ENCODE results near the gene NHEJ1. TPM values are rescaled to one million over a fixed set of nuclear protein-coding genes. Genes with fewer than 3 reads are reported as not detected.

Gene NHEJ1
- total RNA-seq, 2 experiments from 2014 or later, result 17.7 to 18.6 TPM

DNA sequence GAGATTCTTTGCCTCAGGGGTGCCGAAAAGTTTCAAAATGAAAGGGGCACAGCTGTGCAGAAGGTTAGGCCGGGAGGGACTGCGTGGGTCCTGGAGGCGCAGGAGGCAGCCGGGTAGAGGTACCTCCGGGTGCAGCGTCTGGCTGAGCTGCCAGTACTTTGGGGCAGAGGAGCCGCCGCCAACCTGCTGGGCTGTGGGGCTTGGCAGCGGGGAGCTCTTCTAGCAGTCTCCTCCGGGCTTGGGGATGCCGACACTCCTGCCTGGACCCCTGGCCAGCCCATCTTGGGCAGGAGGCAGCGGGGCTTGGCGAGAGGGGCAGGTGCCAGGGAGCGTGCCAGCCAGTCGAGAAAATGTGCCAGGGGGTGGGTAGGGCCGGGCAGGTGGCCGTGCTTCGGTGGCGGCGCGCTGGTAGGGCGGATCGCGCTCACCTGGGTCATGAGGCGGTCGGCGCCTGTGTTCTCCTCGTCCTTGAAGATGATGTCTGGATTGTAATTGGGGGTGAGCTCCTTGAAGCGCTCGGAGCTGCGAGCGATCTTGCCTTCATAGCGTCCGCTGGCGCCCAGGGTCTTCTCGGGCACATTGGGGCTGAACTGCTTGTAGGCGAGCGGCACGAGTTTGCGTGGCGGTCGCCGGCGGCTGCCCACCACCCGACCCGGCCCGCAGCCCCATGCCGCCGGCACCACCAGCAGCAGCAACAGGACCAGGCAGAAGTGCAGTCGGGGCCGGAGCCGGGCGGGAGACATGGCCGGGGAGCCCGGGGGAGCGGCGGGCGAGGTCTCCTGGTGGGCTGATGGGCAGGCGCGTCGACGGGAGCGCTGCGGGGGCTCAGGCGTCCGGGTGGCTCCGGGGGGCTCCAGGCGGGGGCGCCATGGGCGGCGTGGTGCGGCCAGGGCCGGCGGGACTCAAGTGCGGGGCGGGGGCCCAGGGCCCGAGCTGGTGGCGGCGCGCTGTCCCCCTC lies 100.6 kb downstream of the NHEJ1 start:
- Mint-ChIP-seq H3K27me3 (peaks cover 61% of the 10 kb centered on the region), H3K9me3 (no peaks in the 10 kb centered on the region), H3K36me3 (no peaks in the 10 kb centered on the region), H3K4me3 (no peak overlapping the region), H3K27ac (no peak overlapping the region), H3K4me1 (ENCODE audit: low read depth) (peaks cover 26% of the 10 kb centered on the region)
- POLR2A ChIA-PET, result interaction anchor here (1.5 kb wide), 1 partner anchor 97 kb away, joined by 4 read pairs; no protein-coding TSS in a partner anchor
- intact Hi-C loops (cut with micrococcal nuclease), result loop anchor here (5.0 kb wide), 2 partner anchors 78 to 237 kb away; no protein-coding TSS in a partner anchor
- CTCF ChIA-PET, result interaction anchor here (0.9 to 12.3 kb wide), 18 partner anchors 12 to 239 kb away, joined by 3 to 238 read pairs (median 14); no protein-coding TSS in a partner anchor
- DNase-seq, result peak; percentile 11

DNA sequence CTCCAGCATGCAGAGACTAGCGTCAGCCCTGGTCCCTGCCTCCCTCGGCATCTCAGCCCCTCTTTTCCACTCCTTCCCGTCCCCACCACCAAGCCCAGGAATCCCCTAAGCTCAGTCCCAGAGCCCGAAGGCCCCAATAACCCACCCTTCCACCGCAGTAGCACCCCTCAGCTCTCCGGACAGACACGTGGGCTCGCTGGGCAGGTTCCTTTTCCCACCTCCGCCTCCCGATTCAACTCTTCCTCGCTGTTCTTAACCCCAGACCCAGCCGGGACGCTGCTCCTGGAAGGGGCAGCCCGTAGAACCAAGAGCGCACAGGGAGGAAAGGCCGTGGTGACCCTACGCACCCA lies 101.3 kb downstream of the NHEJ1 start:
- intact Hi-C loops (cut with micrococcal nuclease), result loop anchor here (5.0 kb wide), 2 partner anchors 77 to 238 kb away; no protein-coding TSS in a partner anchor

DNA sequence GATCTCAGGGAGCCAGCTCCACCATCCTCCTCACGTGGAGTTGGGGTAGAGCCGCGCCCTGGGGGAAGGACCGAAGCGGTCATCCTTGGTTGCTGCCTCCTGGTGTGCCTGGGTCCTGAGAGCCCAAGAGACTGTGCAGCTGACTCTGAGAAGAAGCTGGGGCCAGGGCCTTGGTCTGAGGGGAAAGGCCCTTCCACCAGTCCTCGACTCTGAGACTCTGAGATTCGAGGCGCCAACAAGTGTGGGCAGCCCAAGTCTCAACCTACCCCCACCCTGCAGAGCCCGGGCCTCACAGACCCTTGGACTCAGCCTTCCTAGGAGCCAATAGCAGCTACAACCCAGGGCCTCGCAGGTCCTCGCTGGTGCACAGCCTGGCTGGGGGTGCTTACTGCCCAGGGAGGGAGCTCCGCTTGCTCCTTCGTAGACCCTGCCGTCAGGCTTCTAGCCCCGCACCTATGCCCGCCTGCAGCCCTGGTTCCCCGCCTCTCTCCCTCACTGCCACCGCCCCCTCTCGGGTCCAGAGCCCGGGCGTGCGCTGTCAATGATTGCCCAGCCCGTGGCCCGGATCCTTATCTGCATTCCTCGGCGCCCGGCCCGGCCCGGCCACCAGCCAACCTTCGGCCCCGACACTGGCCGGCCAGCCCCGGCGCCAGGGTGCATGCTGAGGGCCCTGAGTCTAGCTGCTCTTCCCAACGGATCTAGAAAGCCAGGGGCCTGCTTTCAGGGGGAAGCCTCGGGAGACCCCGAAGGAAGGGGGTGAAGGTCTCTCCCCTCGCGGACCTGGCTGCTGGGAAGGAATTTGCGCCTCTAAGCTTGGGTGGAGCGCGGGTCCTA lies 101.9 kb downstream of the NHEJ1 start:
- no peak for DNase-seq
- no peak overlapping the region for H3K27ac Mint-ChIP-seq
- POLR2A ChIA-PET, result interaction anchor here (1.5 kb wide), 1 partner anchor 98 kb away, joined by 4 read pairs; no protein-coding TSS in a partner anchor
- CTCF ChIA-PET, result interaction anchor here (0.6 to 12.3 kb wide), 42 partner anchors 9 to 240 kb away, joined by 3 to 238 read pairs (median 4); partner anchors contain the start of genes CFAP65, NHEJ1 and SLC23A3
- H3K9me3 Mint-ChIP-seq, result no peaks in the 10 kb centered on the region
- H3K36me3 Mint-ChIP-seq, result no peaks in the 10 kb centered on the region
- H3K4me1 Mint-ChIP-seq (ENCODE audit: low read depth), result peaks cover 26% of the 10 kb centered on the region
- peaks cover 67% of the 10 kb centered on the region for H3K27me3 Mint-ChIP-seq
- no peak overlapping the region for H3K4me3 Mint-ChIP-seq
- intact Hi-C loops (cut with micrococcal nuclease), result loop anchor here (1.0 to 5.0 kb wide), 5 partner anchors 46 to 239 kb away; no protein-coding TSS in a partner anchor

More for the DNA sequence above, 101.3 kb downstream of the NHEJ1 start:
- Mint-ChIP-seq H3K4me1 (ENCODE audit: low read depth) (peaks cover 26% of the 10 kb centered on the region), H3K36me3 (no peaks in the 10 kb centered on the region), H3K27ac (no peak overlapping the region), H3K27me3 (peaks cover 67% of the 10 kb centered on the region), H3K9me3 (no peaks in the 10 kb centered on the region), H3K4me3 (no peak overlapping the region)
- ChIA-PET POLR2A (interaction anchor here (1.5 kb wide), 1 partner anchor 98 kb away, joined by 4 read pairs; no protein-coding TSS in a partner anchor), CTCF (interaction anchor here (0.9 to 12.3 kb wide), 21 partner anchors 8 to 240 kb away, joined by 3 to 238 read pairs (median 11); no protein-coding TSS in a partner anchor)
- no peak for DNase-seq

DNA sequence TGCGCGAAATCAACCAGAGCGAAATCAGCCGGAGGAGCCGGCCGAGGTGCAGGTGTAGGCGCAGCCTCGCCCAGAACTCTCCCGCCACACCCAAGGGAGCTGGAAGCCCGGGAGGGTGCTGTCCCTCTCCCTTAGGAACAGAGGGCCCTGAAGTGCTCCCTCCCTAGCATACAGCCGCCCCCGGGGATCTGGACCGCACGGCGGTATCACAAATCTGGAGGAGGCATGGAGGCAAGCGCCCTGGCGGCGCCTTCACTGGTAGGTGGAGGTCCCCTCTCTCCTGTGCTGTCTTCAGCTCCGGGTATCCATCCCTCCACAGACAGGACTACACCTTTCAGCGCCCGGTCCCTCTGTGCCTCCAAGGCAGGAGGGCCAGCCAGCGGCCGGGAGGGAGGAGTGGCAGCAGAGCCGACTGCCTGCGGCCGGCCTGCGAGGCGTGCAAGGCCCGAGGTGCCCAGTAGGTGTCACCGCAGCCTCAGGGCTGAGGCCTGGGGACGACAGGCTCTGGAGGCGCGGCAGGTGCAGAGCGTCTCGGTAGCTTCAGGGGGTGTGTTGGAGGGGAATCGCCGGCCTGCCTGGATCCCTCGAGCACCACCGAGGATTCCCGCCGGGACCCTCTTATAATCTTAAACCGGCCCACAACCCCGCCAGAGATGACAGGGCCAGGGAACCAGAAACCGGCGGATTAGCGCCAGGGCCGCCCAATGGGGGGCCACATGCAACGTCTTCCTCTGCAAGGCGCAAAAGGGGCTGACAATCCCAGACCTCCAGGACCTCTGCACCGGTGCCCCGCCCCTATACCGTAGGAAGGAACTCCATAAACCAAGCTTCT lies 102.7 kb downstream of the NHEJ1 start:
- Mint-ChIP-seq H3K4me3 (peak overlapping the region; percentile 46), H3K9me3 (no peaks in the 10 kb centered on the region), H3K27ac (no peak overlapping the region), H3K4me1 (ENCODE audit: low read depth) (peaks cover 26% of the 10 kb centered on the region), H3K27me3 (peaks cover 62% of the 10 kb centered on the region), H3K36me3 (no peaks in the 10 kb centered on the region)
- intact Hi-C loops (cut with micrococcal nuclease), result loop anchor here (1.0 to 5.0 kb wide), 5 partner anchors 46 to 239 kb away; no protein-coding TSS in a partner anchor
- POLR2A ChIA-PET, result interaction anchor here (1.5 kb wide), 1 partner anchor 99 kb away, joined by 4 read pairs; no protein-coding TSS in a partner anchor
- DNase-seq, result peak; percentile 87
- CTCF ChIA-PET, result interaction anchor here (0.6 to 12.3 kb wide), 38 partner anchors 10 to 241 kb away, joined by 3 to 238 read pairs (median 4); partner anchors contain the start of genes CFAP65, NHEJ1 and SLC23A3

DNA sequence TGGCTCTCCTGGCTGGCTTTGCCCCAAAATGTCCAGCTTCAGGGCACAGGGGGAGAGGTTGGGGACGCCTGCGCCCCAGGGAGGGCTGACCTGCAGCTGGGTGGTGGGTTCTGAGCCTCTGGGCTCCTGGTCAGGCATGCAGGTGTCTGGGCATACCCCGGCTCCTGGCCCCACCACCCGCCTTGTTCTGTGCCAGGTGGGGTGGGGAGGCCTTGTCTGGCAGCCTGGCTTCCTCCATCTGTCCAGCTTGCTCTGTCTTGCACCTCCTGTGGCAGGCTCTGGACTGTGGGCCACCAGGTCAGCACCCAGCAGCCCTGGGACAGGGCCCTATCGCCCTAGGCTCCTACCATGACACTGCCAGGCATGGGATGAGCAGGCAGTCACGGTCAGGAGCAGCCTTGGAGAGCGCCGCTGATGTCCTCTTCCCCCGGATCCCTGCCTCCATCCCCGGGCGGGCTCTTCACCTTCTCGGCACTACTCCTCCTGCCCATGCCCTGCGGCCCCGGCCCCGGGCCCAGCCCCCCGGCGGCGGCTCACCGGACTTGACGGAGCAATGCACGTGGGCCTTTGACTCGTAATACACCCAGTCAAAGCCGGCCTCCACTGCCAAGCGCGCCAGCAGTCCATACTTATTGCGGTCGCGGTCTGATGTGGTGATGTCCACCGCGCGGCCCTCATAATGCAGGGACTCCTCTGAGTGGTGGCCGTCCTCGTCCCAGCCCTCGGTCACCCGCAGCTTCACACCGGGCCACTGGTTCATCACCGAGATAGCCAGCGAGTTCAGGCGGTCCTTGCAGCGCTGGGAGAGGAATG lies 103.5 kb downstream of the NHEJ1 start:
- no peak for DNase-seq
- H3K4me3 Mint-ChIP-seq, result no peak overlapping the region
- CTCF ChIA-PET, result interaction anchor here (0.5 to 12.3 kb wide), 20 partner anchors 12 to 242 kb away, joined by 3 to 238 read pairs (median 10); partner anchors contain the start of genes CFAP65 and NHEJ1
- H3K4me1 Mint-ChIP-seq (ENCODE audit: low read depth), result peaks cover 26% of the 10 kb centered on the region
- POLR2A ChIA-PET, result no interaction called here
- H3K9me3 Mint-ChIP-seq, result no peaks in the 10 kb centered on the region
- peaks cover 54% of the 10 kb centered on the region for H3K27me3 Mint-ChIP-seq
- intact Hi-C loops (cut with micrococcal nuclease), result loop anchor here (5.0 kb wide), 2 partner anchors 75 to 240 kb away; no protein-coding TSS in a partner anchor
- no peaks in the 10 kb centered on the region for H3K36me3 Mint-ChIP-seq
- H3K27ac Mint-ChIP-seq, result no peak overlapping the region

DNA sequence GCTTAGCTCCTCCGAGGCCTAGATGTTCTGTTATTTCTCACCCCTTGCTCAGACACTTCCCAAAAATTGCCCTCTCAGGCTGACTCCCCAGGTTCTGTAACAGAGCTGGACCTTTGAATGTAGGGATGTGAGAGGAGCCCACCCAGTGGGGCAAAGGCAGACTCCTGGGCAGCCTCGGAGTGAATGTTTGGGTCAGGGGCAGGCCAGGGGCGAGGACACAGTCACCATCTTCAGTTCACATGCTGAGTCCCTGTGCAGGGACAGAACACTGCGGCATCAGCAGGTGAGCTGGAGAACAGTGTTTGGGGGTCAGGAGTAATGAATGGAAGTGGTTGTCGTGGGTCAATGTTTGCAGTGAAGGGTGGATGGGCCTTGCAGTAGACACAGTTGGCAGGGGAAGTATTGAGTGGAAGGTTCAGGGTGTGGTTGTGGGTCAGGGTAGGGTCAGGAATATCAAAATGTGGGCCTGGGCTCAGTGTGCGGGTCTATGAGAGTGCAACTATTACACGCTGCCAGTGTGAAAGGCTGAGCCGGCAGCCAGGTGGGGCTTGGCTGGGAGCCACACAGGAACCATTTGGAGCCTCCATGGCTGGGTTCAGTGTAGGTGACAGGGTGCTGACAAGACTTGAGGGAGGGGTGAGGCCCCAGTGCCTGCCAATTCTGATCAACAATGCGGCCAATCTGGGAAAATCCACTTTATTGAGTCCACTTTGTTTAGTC lies 104.3 kb downstream of the NHEJ1 start:
- intact Hi-C loops (cut with micrococcal nuclease), result loop anchor here (5.0 kb wide), 2 partner anchors 74 to 241 kb away; no protein-coding TSS in a partner anchor
- ChIA-PET CTCF (interaction anchor here (0.5 to 12.3 kb wide), 6 partner anchors 16 to 244 kb away, joined by 3 to 238 read pairs (median 4); no protein-coding TSS in a partner anchor), POLR2A (no interaction called here)
- H3K4me1 Mint-ChIP-seq (ENCODE audit: low read depth), result peaks cover 23% of the 10 kb centered on the region
- no peak overlapping the region for H3K4me3 Mint-ChIP-seq
- H3K36me3 Mint-ChIP-seq, result no peaks in the 10 kb centered on the region
- DNase-seq, result no peak
- no peak overlapping the region for H3K27ac Mint-ChIP-seq
- H3K9me3 Mint-ChIP-seq, result no peaks in the 10 kb centered on the region
- peaks cover 49% of the 10 kb centered on the region for H3K27me3 Mint-ChIP-seq

DNA sequence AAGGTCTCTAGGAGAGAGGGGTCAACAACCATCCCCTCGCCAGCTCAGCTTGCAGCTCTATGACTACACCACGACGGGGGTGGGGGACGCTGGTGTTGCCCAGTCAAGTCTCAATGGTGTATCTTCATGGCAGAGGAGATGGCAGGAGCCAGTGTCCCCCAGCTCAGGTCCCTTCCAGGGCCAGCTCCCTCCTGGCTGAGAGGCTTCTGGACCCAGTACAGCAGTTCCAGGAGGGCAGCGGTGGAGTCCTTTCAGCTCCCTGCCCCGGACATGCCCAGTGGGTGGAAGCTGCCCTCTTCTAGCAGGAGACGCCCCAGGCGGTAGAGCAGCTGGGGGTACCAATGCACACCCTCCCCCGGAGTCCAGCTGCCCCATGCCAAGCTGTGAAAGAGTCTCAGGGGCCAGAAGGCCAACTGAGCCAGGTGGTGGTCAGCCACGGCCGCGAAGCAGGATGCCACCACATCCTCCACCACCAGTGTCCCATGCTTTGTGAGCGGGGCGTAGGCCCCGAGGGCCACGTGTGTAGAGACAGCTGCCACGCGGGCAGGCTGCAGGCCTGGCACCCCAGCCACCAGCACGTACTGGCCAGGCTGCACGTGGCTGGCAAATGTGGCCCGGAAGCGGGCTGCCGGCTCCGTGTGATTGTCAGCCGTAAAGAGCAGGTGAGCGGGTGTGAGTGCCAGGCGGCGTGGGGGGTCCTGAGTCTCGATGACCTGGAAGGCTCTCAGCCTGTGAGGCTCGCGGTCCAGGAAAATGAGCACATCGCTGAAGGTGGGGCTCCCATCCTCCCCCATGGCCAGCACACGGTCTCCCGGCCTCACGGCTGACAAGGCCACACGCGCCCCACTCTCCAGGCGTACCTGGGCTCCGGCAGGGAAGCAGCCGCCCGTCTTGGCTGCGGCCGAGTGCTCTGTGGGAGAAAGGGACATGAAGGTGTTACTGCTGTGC lies 105.4 kb downstream of the NHEJ1 start:
- Mint-ChIP-seq H3K4me1 (ENCODE audit: low read depth) (peaks cover 22% of the 10 kb centered on the region), H3K36me3 (no peaks in the 10 kb centered on the region), H3K4me3 (no peak overlapping the region), H3K9me3 (no peaks in the 10 kb centered on the region), H3K27ac (no peak overlapping the region), H3K27me3 (peaks cover 49% of the 10 kb centered on the region)
- ChIA-PET POLR2A (no interaction called here), CTCF (interaction anchor here (0.6 to 12.3 kb wide), 8 partner anchors 17 to 924 kb away, joined by 3 to 238 read pairs (median 4); no protein-coding TSS in a partner anchor)
- intact Hi-C loops (cut with micrococcal nuclease), result loop anchor here (5.0 kb wide), 2 partner anchors 73 to 242 kb away; no protein-coding TSS in a partner anchor
- DNase-seq, result no peak

DNA sequence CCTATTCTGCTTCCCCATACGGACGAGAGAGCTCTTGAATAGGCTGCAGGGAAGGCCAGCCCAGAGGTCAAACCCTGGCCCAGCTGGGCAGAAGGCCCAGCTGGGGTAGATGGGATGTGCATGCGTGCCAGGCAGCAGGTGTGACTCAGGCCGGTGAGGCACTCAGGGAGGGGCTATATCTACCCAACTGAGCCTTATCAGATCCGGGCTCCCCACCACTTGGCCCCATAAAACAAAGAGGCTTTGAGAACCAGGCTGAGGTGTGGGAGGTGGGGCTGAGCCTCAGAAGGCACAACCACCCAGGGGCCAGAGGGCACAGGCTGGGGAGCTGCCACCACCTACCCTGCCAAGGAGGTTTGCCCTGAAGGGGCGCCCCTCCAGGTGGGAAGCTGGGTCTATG lies 111.3 kb downstream of the NHEJ1 start:
- Mint-ChIP-seq H3K36me3 (no peaks in the 10 kb centered on the region), H3K27ac (no peak overlapping the region), H3K9me3 (no peaks in the 10 kb centered on the region), H3K27me3 (peaks cover 37% of the 10 kb centered on the region), H3K4me1 (ENCODE audit: low read depth) (no peaks in the 10 kb centered on the region), H3K4me3 (no peak overlapping the region)
- no peak for DNase-seq
- intact Hi-C loops (cut with micrococcal nuclease), result no loop called here
- ChIA-PET CTCF (interaction anchor here (0.8 to 2.0 kb wide), 2 partner anchors 55 to 105 kb away, joined by 3 to 5 read pairs; no protein-coding TSS in a partner anchor), POLR2A (no interaction called here)
